Astrocyte (in vitro differentiated cells and primary cell): ENCODE results near the gene XXYLT1. TPM values are rescaled to one million over a fixed set of nuclear protein-coding genes. Genes with fewer than 3 reads are reported as not detected.

Experiments
- DNase-seq: peaks from one replicate; pipeline ENCODE4 v3.0.0-alpha.2; 2010; ENCODE audit warnings: low read depth
- FAIRE-seq: peaks from 2 replicates; lab custom pipeline; 2011; peaks lifted over from hg19 to GRCh38; lab: Jason Lieb, UNC
- H2AFZ ChIP-seq: 2 replicates; pipeline ENCODE4 v1.6.0; 2012; ENCODE audit warnings: low read depth, low read length, inconsistent platforms
- H3K27ac ChIP-seq: 2 replicates; pipeline ENCODE4 v1.5.1; 2011; ENCODE audit warnings: low read depth, low read length, inconsistent platforms
- H3K27me3 ChIP-seq: 2 replicates; pipeline ENCODE4 v1.6.0; 2011; ENCODE audit warnings: low read length, inconsistent platforms; ENCODE audit not compliant: insufficient read depth
- H3K36me3 ChIP-seq: 2 replicates; pipeline ENCODE4 v1.5.1; 2011; ENCODE audit warnings: low read length, inconsistent platforms; ENCODE audit not compliant: insufficient read depth
- H3K4me1 ChIP-seq: 2 replicates; pipeline ENCODE4 v1.5.1; 2011; ENCODE audit warnings: low read length, inconsistent platforms; ENCODE audit not compliant: insufficient read depth
- H3K4me2 ChIP-seq: 2 replicates; pipeline ENCODE4 v1.6.0; 2012; ENCODE audit warnings: low read length, inconsistent platforms
- H3K4me3 ChIP-seq: 2 replicates; pipeline ENCODE4 v1.5.1; 2011; ENCODE audit warnings: low read depth, mild to moderate bottlenecking, low read length, inconsistent platforms; ENCODE audit not compliant: insufficient read depth
- H3K79me2 ChIP-seq: 2 replicates; pipeline ENCODE4 v1.6.0; 2012; ENCODE audit warnings: mild to moderate bottlenecking, low read length, inconsistent platforms; ENCODE audit not compliant: insufficient read depth
- H3K9ac ChIP-seq: 2 replicates; pipeline ENCODE4 v1.6.0; 2012; ENCODE audit warnings: mild to moderate bottlenecking, low read length, inconsistent platforms
- H3K9me3 ChIP-seq: 2 replicates; pipeline ENCODE4 v1.5.1; 2012; ENCODE audit warnings: low read depth, mild to moderate bottlenecking, low read length, inconsistent platforms; ENCODE audit not compliant: insufficient read depth
- H4K20me1 ChIP-seq: 2 replicates; pipeline ENCODE4 v1.6.0; 2012; ENCODE audit warnings: low read length, inconsistent platforms; ENCODE audit not compliant: insufficient read depth
- H3K27ac Mint-ChIP-seq: one replicate; pipeline ENCODE4 v1.8.0; 2021; ENCODE audit warnings: mild to moderate bottlenecking, mixed read lengths; ENCODE audit not compliant: unreplicated experiment
- H3K27me3 Mint-ChIP-seq: one replicate; pipeline ENCODE4 v1.8.0; 2021; ENCODE audit warnings: low read depth, mixed read lengths; ENCODE audit not compliant: unreplicated experiment
- H3K36me3 Mint-ChIP-seq: one replicate; pipeline ENCODE4 v1.8.0; 2021; ENCODE audit warnings: low read depth, mixed read lengths; ENCODE audit not compliant: unreplicated experiment
- H3K4me1 Mint-ChIP-seq: one replicate; pipeline ENCODE4 v1.8.0; 2021; ENCODE audit warnings: low read depth, mixed read lengths; ENCODE audit not compliant: unreplicated experiment
- H3K4me3 Mint-ChIP-seq: one replicate; pipeline ENCODE4 v1.8.0; 2021; ENCODE audit warnings: mild to moderate bottlenecking, moderate library complexity, mixed read lengths; ENCODE audit not compliant: unreplicated experiment
- H3K9me3 Mint-ChIP-seq: one replicate; pipeline ENCODE4 v1.8.0; 2021; ENCODE audit warnings: mild to moderate bottlenecking, mixed read lengths; ENCODE audit not compliant: unreplicated experiment
- CTCF ChIP-seq: IDR thresholded peaks from 2 replicates; pipeline ENCODE4 v1.5.1; 2011; ENCODE audit warnings: low read depth, mild to moderate bottlenecking, inconsistent platforms, low read length, moderate library complexity; ENCODE audit not compliant: insufficient read depth
- EZH2 ChIP-seq: IDR thresholded peaks from 2 replicates; pipeline ENCODE4 v1.6.1; 2012; ENCODE audit warnings: mild to moderate bottlenecking, low read length, inconsistent platforms; ENCODE audit not compliant: insufficient read depth
- total RNA-seq: library from RNA; stranded (reverse); gene quantifications from 2 replicates; pipeline ENCODE4 v1.2.1, GENCODE V29; 2021

Gene XXYLT1
- total RNA-seq, 1 donor from 2014 or later = 26.2 TPM

GRCh38 chr3:195307711-195308110 lies 36.8 kb upstream of the XXYLT1 start:
- Histone ChIP-seq H3K36me3 (peaks cover 10% of the 10 kb centered on the region), H3K27me3 (no peaks in the 10 kb centered on the region), H4K20me1 (no peaks in the 10 kb centered on the region), H2AFZ (no peak overlapping the region), H3K4me2 (no peak overlapping the region), H3K79me2 (no peaks in the 10 kb centered on the region), H3K9me3 (no peaks in the 10 kb centered on the region), H3K9ac (no peak overlapping the region), H3K4me1 (no peaks in the 10 kb centered on the region), H3K27ac (no peak overlapping the region), H3K4me3 (no peak overlapping the region)
- H3K9me3 Mint-ChIP-seq = no peaks in the 10 kb centered on the region
- no peaks in the 10 kb centered on the region for H3K27me3 Mint-ChIP-seq
- H3K4me1 Mint-ChIP-seq = no peaks in the 10 kb centered on the region
- TF ChIP-seq EZH2 (no peak), CTCF (no peak)
- H3K36me3 Mint-ChIP-seq = peaks cover 3% of the 10 kb centered on the region
- FAIRE-seq (no peak), DNase-seq (no peak)
- no peak overlapping the region for H3K4me3 Mint-ChIP-seq
- H3K27ac Mint-ChIP-seq = no peak overlapping the region

- no peak overlapping the region for H3K4me2 ChIP-seq
- no peak overlapping the region for H3K27ac ChIP-seq
- no peaks in the 10 kb centered on the region for H4K20me1 ChIP-seq
- TF ChIP-seq CTCF (no peak), EZH2 (no peak)
- DNase-seq (no peak), FAIRE-seq (no peak)
- H3K4me3 Mint-ChIP-seq = no peak overlapping the region
- no peak overlapping the region for H3K4me3 ChIP-seq
- no peaks in the 10 kb centered on the region for H3K4me1 ChIP-seq
- H3K27me3 ChIP-seq = no peaks in the 10 kb centered on the region
- no peaks in the 10 kb centered on the region for H3K9me3 Mint-ChIP-seq
- H3K36me3 ChIP-seq = peaks cover 10% of the 10 kb centered on the region
- H3K27ac Mint-ChIP-seq = no peak overlapping the region
- no peak overlapping the region for H3K9ac ChIP-seq
- no peak overlapping the region for H2AFZ ChIP-seq
- no peaks in the 10 kb centered on the region for H3K27me3 Mint-ChIP-seq
- H3K9me3 ChIP-seq = no peaks in the 10 kb centered on the region
- peaks cover 5% of the 10 kb centered on the region for H3K36me3 Mint-ChIP-seq
- H3K79me2 ChIP-seq = no peaks in the 10 kb centered on the region
- H3K4me1 Mint-ChIP-seq = no peaks in the 10 kb centered on the region
These were observed 35.4 kb upstream of the XXYLT1 start for GRCh38 chr3:195306369-195306768.

- H3K9me3 ChIP-seq = no peaks in the 10 kb centered on the region
- no peaks in the 10 kb centered on the region for H3K79me2 ChIP-seq
- H3K27ac ChIP-seq = no peak overlapping the region
- H4K20me1 ChIP-seq = no peaks in the 10 kb centered on the region
- Mint-ChIP-seq H3K27me3 (no peaks in the 10 kb centered on the region), H3K9me3 (no peaks in the 10 kb centered on the region), H3K4me1 (no peaks in the 10 kb centered on the region), H3K4me3 (no peak overlapping the region), H3K36me3 (peaks cover 5% of the 10 kb centered on the region), H3K27ac (no peak overlapping the region)
- TF ChIP-seq CTCF (no peak), EZH2 (no peak)
- FAIRE-seq (no peak), DNase-seq (peak; percentile 28)
- H3K4me3 ChIP-seq = no peak overlapping the region
- no peak overlapping the region for H3K4me2 ChIP-seq
- no peaks in the 10 kb centered on the region for H3K27me3 ChIP-seq
- peaks cover 7% of the 10 kb centered on the region for H3K36me3 ChIP-seq
- H3K4me1 ChIP-seq = no peaks in the 10 kb centered on the region
- H2AFZ ChIP-seq = no peak overlapping the region
- H3K9ac ChIP-seq = no peak overlapping the region
These were observed 31.5 kb upstream of the XXYLT1 start for GRCh38 chr3:195302431-195302830.
